Measurements from ENCODE around the gene QKI.

DNA sequence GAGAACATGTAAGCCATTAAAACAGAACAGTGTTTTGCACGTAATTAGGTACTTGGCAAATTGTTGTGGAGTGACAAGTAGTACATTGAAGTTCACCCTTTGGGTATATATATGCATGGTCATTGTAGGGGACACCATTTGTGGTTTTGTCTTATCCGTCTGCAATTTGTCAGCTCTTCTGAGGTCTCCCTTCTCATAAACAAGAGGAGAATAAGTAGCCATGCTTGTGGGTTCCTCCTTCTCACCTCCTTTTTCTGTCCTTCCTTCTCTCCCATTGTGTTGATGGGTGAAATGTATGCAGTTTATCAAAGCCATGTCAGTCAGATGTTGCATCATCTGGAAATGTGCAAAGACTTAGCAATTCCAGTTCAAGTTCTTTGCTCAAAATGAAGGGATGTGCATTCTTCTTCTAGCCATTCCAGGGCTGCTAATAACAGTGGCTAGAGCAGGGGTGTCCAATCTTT is 70.9 kb downstream of the QKI start:
- TF ChIP-seq, protein P1, sequence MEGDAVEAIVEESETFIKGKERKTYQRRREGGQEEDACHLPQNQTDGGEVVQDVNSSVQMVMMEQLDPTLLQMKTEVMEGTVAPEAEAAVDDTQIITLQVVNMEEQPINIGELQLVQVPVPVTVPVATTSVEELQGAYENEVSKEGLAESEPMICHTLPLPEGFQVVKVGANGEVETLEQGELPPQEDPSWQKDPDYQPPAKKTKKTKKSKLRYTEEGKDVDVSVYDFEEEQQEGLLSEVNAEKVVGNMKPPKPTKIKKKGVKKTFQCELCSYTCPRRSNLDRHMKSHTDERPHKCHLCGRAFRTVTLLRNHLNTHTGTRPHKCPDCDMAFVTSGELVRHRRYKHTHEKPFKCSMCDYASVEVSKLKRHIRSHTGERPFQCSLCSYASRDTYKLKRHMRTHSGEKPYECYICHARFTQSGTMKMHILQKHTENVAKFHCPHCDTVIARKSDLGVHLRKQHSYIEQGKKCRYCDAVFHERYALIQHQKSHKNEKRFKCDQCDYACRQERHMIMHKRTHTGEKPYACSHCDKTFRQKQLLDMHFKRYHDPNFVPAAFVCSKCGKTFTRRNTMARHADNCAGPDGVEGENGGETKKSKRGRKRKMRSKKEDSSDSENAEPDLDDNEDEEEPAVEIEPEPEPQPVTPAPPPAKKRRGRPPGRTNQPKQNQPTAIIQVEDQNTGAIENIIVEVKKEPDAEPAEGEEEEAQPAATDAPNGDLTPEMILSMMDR (conservative IDR thresholded peaks at IDR 0.05; ENCODE audit: low read length): no peak
- TF ChIP-seq EZH2phosphoT487 (IDR thresholded peaks at IDR 0.05; ENCODE audit: borderline replicate concordance): no peak
